D721Med (cell line): ENCODE data around the gene ROR2.

Experiments used
- DNase-seq: peaks from one replicate; pipeline ENCODE4 v3.0.0; 2011; ENCODE audit warnings: low spot score; ENCODE audit not compliant: insufficient read length
- FAIRE-seq: peaks from 2 replicates; lab custom pipeline; 2011; peaks lifted over from hg19 to GRCh38; lab: Jason Lieb, UNC
- TF ChIP-seq, protein P1 (sequence below): IDR thresholded peaks from 2 replicates; pipeline ENCODE4 v1.5.1; 2012; ENCODE audit warnings: mild to moderate bottlenecking, control low read depth; ENCODE audit not compliant: insufficient read depth; ENCODE audit errors: missing control alignments

The ROR2 gene

GRCh38 chr9:91681461-91682305 lies 268.3 kb downstream of the ROR2 start:
- TF ChIP-seq, protein P1, sequence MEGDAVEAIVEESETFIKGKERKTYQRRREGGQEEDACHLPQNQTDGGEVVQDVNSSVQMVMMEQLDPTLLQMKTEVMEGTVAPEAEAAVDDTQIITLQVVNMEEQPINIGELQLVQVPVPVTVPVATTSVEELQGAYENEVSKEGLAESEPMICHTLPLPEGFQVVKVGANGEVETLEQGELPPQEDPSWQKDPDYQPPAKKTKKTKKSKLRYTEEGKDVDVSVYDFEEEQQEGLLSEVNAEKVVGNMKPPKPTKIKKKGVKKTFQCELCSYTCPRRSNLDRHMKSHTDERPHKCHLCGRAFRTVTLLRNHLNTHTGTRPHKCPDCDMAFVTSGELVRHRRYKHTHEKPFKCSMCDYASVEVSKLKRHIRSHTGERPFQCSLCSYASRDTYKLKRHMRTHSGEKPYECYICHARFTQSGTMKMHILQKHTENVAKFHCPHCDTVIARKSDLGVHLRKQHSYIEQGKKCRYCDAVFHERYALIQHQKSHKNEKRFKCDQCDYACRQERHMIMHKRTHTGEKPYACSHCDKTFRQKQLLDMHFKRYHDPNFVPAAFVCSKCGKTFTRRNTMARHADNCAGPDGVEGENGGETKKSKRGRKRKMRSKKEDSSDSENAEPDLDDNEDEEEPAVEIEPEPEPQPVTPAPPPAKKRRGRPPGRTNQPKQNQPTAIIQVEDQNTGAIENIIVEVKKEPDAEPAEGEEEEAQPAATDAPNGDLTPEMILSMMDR: peak; percentile 84
- FAIRE-seq (no peak), DNase-seq (peak; percentile 91)

DNA sequence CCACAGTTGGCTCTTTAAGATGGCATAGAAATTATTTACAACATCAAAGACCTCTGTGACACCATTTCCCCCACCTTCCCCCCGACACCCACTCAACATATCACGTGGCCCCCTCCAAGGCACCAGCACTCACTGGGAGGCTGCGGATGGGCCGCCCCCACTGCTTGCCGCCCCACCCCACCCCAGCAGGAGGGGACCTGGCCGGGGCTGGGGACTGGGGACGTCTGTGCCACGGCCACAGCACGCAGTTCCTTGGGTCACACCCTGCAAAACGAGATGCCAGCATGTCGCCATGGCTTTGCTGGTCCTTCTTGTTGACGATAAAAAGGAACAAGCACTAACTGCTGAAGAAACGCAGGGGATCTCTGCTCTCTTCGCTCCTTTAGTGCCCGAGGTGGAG lies 269.0 kb downstream of the ROR2 start:
- TF ChIP-seq, protein P1: no peak
- FAIRE-seq: no peak

GRCh38 chr9:91680106-91680505 lies 269.9 kb downstream of the ROR2 start:
- TF ChIP-seq, protein P1: no peak
- FAIRE-seq (no peak), DNase-seq (no peak)

More for the DNA sequence above, 269.0 kb downstream of the ROR2 start:
- no peak for DNase-seq

- TF ChIP-seq, protein P1: no peak
Observed at GRCh38 chr9:91678807-91679580, 271.0 kb downstream of the ROR2 start.

GRCh38 chr9:91677822-91678436 lies 272.1 kb downstream of the ROR2 start:
- no peak for FAIRE-seq
- DNase-seq: no peak

More at GRCh38 chr9:91678807-91679580, 271.0 kb downstream of the ROR2 start:
- no peak for DNase-seq
- FAIRE-seq: no peak

DNA sequence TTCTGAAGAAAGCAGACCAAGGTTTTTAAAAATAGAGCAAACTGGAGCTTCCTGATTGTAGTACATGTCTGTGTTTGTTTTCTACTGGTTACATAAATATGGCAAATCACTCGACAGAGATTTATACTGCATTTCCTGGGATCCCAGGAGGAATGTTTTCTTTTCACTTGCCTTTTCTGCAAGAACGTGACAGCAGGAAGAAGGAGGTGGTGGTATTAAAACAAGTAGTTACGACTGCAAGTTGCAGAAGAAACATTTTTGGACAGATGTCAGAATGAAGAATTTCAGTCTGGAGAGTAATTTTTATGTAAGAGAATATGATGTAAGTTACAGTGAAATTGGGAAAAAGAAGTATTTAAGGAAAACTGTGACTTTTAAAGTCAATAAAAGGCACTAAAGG lies 272.7 kb downstream of the ROR2 start:
- FAIRE-seq: no peak

More at GRCh38 chr9:91677822-91678436, 272.1 kb downstream of the ROR2 start:
- TF ChIP-seq, protein P1: no peak

More for the DNA sequence above, 272.7 kb downstream of the ROR2 start:
- DNase-seq: no peak
- TF ChIP-seq, protein P1: no peak
